HCT116 (cell line): ENCODE measurements around the gene GALNT17. TPM values are rescaled to one million over a fixed set of nuclear protein-coding genes. Genes with fewer than 3 reads are reported as not detected.

Experiments used
- ATAC-seq: fragments of 200-7000 bp; cut with Tn5 transposase; 2 replicates; pipeline ENCODE4 v1.9.1; 2020; ENCODE audit warnings: mild to moderate bottlenecking, moderate library complexity
- BruUV-seq: library from RNA; stranded (reverse); fragments of 400-500 nt; replicated peaks from 2 replicates; lab custom pipeline; 2021; lab: Mats Ljungman, UMichigan
- CTCF ChIA-PET: fragments of 300-600 bp; sonication (Branson Sonifier 250); formaldehyde crosslinking; loops from one replicate; lab custom pipeline; 2021; ENCODE audit warnings: antibody characterized with exemption; lab: Charles Lee
- POLR2A ChIA-PET: fragments of 300-600, 350-600 bp; sonication (Branson Sonifier 250); formaldehyde crosslinking; loops from one replicate; lab custom pipeline; 2021; ENCODE audit warnings: antibody characterized with exemption; lab: Charles Lee
- RAD21 ChIA-PET, 2 experiments: fragments of 300-600 bp; sonication (Branson Sonifier 250); formaldehyde crosslinking; loops; one replicate each; lab custom pipeline; 2023; ENCODE audit warnings: low total read pairs in 2 of 2; ENCODE audit not compliant: uncharacterized antibody in 2 of 2, unreplicated experiment in 2 of 2, low non-redundant PET in 1 of 2; lab: Charles Lee
- DNase-seq: peaks from one replicate; pipeline ENCODE4 v3.0.0-alpha.2; 2010; ENCODE audit warnings: low read depth, low spot score
- H2AFZ ChIP-seq: fragments of 200-600 bp; shearing (Covaris generic), sonication (generic); 2 replicates; pipeline ENCODE4 v1.6.1; 2017; ENCODE audit warnings: low read depth, mixed run types, mixed read lengths, antibody characterized with exemption, low read length; ENCODE audit not compliant: poor library complexity, severe bottlenecking
- H3K27ac ChIP-seq: 2 replicates; pipeline ENCODE4 v1.5.1; 2012; ENCODE audit warnings: low read depth, low read length
- H3K27me3 ChIP-seq: fragments of 200-600 bp; sonication (generic); 2 replicates; pipeline ENCODE4 v1.6.1; 2016; ENCODE audit warnings: mixed run types, low read length, mixed read lengths; ENCODE audit not compliant: insufficient read depth
- H3K36me3 ChIP-seq, 2 experiments: fragments of 200-500 bp in 1 of 2; fragments of 200-600 bp in 1 of 2; sonication (Bioruptor generic) in 1 of 2; sonication (generic) in 1 of 2; 2 replicates each; pipeline versions ENCODE4 v1.5.1 to v1.6.1; 2014 to 2016; ENCODE audit warnings: low read length in 2 of 2, inconsistent platforms in 1 of 2, mixed read lengths in 1 of 2, mixed run types in 1 of 2; ENCODE audit not compliant: insufficient read depth in 2 of 2, control insufficient read depth in 1 of 2
- H3K4me1 ChIP-seq, 2 experiments: fragments of 200-600 bp in 1 of 2; sonication (generic) in 1 of 2; 2 replicates each; pipeline versions ENCODE4 v1.5.1 to v1.6.1; 2012 to 2017; ENCODE audit warnings: low read length in 2 of 2, inconsistent platforms in 1 of 2, mild to moderate bottlenecking in 1 of 2, mixed read lengths in 1 of 2, mixed run types in 1 of 2, moderate library complexity in 1 of 2; ENCODE audit not compliant: insufficient read depth in 2 of 2, control insufficient read depth in 1 of 2
- H3K4me2 ChIP-seq: fragments of 200-600 bp; sonication (generic); 2 replicates; pipeline ENCODE4 v1.6.1; 2017; ENCODE audit warnings: mixed run types, low read length, mixed read lengths
- H3K4me3 ChIP-seq, 2 experiments: fragments of 200-600 bp in 1 of 2; sonication (generic) in 1 of 2; replicated peaks in 1 of 2; 2 replicates each; pipeline ENCODE4 v1.5.1; 2011 to 2016; ENCODE audit warnings: low read length in 2 of 2, control low read depth in 1 of 2, low read depth in 1 of 2, mild to moderate bottlenecking in 1 of 2, mixed read lengths in 1 of 2, mixed run types in 1 of 2
- H3K79me2 ChIP-seq: fragments of 200-600 bp; sonication (generic); 2 replicates; pipeline ENCODE4 v1.6.1; 2017; ENCODE audit warnings: mild to moderate bottlenecking, mixed run types, low read length, moderate library complexity, mixed read lengths; ENCODE audit not compliant: insufficient read depth
- H3K9ac ChIP-seq: fragments of 200-600 bp; sonication (generic); 2 replicates; pipeline ENCODE4 v1.6.1; 2016; ENCODE audit warnings: low read length, mixed read lengths
- H3K9me2 ChIP-seq: fragments of 200-600 bp; sonication (generic), shearing (Covaris generic); 2 replicates; pipeline ENCODE4 v1.6.1; 2017; ENCODE audit warnings: mixed run types, mild to moderate bottlenecking, moderate library complexity; ENCODE audit not compliant: insufficient read depth
- H3K9me3 ChIP-seq, 2 experiments: fragments of 200-500 bp in 1 of 2; fragments of 200-600 bp in 1 of 2; sonication (Bioruptor generic) in 1 of 2; sonication (generic) in 1 of 2; 2 replicates each; pipeline ENCODE4 v1.6.1; 2014 to 2017; ENCODE audit warnings: low read length in 2 of 2, mixed read lengths in 2 of 2, inconsistent platforms in 1 of 2, low read depth in 1 of 2, mild to moderate bottlenecking in 1 of 2, mixed run types in 1 of 2, moderate library complexity in 1 of 2; ENCODE audit not compliant: control insufficient read depth in 1 of 2, insufficient read depth in 1 of 2
- H4K20me1 ChIP-seq: fragments of 200-600 bp; sonication (generic), shearing (Covaris generic); 2 replicates; pipeline ENCODE4 v1.6.1; 2017; ENCODE audit warnings: mixed run types, mild to moderate bottlenecking, moderate library complexity; ENCODE audit not compliant: insufficient read depth
- CBX3 ChIP-seq: IDR thresholded peaks from 2 replicates; pipeline ENCODE4 v1.6.1; 2012; ENCODE audit warnings: low read depth
- CEBPB ChIP-seq: IDR thresholded peaks from 2 replicates; pipeline ENCODE4 v1.6.1; 2012; ENCODE audit warnings: low read depth
- EGR1 ChIP-seq: IDR thresholded peaks from 2 replicates; pipeline ENCODE4 v1.6.1; 2012; ENCODE audit warnings: low read depth
- ELF1 ChIP-seq: IDR thresholded peaks from 2 replicates; pipeline ENCODE4 v1.6.1; 2012; ENCODE audit warnings: low read depth, borderline replicate concordance
- FOSL1 ChIP-seq: IDR thresholded peaks from 2 replicates; pipeline ENCODE4 v1.6.1; 2012; ENCODE audit warnings: low read depth
- JUND ChIP-seq: IDR thresholded peaks from 2 replicates; pipeline ENCODE4 v1.6.1; 2012
- POLR2A ChIP-seq: IDR thresholded peaks from 2 replicates; pipeline ENCODE4 v1.7.0; 2011; ENCODE audit warnings: borderline replicate concordance; ENCODE audit not compliant: insufficient read depth, insufficient read length; ENCODE audit errors: extremely low read depth
- POLR2AphosphoS5 ChIP-seq: IDR thresholded peaks from 2 replicates; pipeline ENCODE4 v1.6.1; 2011; ENCODE audit warnings: mild to moderate bottlenecking, low read depth, low read length, moderate library complexity
- RAD21 ChIP-seq: IDR thresholded peaks from 2 replicates; pipeline ENCODE4 v1.6.1; 2012; ENCODE audit warnings: low read depth, mild to moderate bottlenecking
- SIN3A ChIP-seq: IDR thresholded peaks from 2 replicates; pipeline ENCODE4 v1.6.1; 2012; ENCODE audit warnings: low read depth
- SP1 ChIP-seq: IDR thresholded peaks from 2 replicates; pipeline ENCODE4 v1.6.1; 2012; ENCODE audit warnings: low read depth
- SRF ChIP-seq: IDR thresholded peaks from 2 replicates; pipeline ENCODE4 v1.6.1; 2012; ENCODE audit warnings: low read depth
- TCF7L2 ChIP-seq: IDR thresholded peaks from 2 replicates; pipeline ENCODE4 v1.7.0; 2011; ENCODE audit warnings: borderline replicate concordance, inconsistent platforms; ENCODE audit not compliant: insufficient read depth, insufficient read length; ENCODE audit errors: extremely low read depth
- YY1 ChIP-seq: IDR thresholded peaks from 2 replicates; pipeline ENCODE4 v1.6.1; 2011; ENCODE audit warnings: low read length, low read depth, moderate library complexity, mild to moderate bottlenecking; ENCODE audit not compliant: insufficient replicate concordance; ENCODE audit errors: extremely low read depth
- ZFX ChIP-seq: fragments of 450-650 bp; IDR thresholded peaks from 2 replicates; pipeline ENCODE4 v1.6.1; 2017
- intact Hi-C: fragments of 100-400 bp; cut with micrococcal nuclease; formaldehyde crosslinking; loops from 2 replicates; pipeline ENCODE4 v1.10.0; 2022
- total RNA-seq: library from RNA; stranded (reverse); gene quantifications from one replicate; pipeline ENCODE4 v1.2.1, GENCODE V29; 2021; ENCODE audit not compliant: unreplicated experiment
- TF ChIP-seq, protein P1 (sequence below): IDR thresholded peaks from 2 replicates; pipeline ENCODE4 v1.6.1; 2012
- TF ChIP-seq, protein P2 (sequence below): IDR thresholded peaks from 2 replicates; pipeline ENCODE4 v1.6.1; 2012

Gene GALNT17
- total RNA-seq, 1 experiment from 2014 or later: not detected

DNA sequence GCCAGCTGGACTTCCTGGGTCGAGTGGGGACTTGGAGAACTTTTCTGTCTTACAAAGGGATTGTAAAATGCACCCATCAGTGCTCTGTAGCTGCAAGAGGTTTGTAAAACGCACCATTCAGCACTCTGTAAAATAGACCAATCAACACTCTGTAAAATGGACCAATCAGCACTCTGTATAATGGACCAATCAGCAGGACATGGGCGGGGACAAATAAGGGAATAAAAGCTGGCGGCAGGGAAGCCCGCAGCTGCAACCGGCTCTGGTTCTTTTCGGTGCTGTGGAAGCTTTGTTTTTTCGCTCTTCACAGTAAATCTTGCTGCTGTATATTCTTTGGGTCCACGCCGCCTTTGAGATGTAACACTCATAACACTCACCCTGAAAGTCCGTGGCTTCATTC lies 151.9 kb downstream of the GALNT17 start:
- no peak overlapping the region for H3K9ac ChIP-seq
- ATAC-seq: no peak
- peaks cover 0 to 8% of the 10 kb centered on the region in 2 experiments; a peak in 2 of 4 replicates for H3K9me3 ChIP-seq
- H3K4me1 ChIP-seq: no peaks in the 10 kb centered on the region
- H3K4me3 ChIP-seq: no peak overlapping the region
- no peak overlapping the region for H3K27ac ChIP-seq
- no peak overlapping the region for H3K4me2 ChIP-seq
- RAD21 ChIA-PET: no interaction called here
- no peaks in the 10 kb centered on the region for H3K9me2 ChIP-seq
- intact Hi-C loops: no loop called here
- no peaks in the 10 kb centered on the region for H3K79me2 ChIP-seq
- BruUV-seq: no TSS peak
- TF ChIP-seq POLR2A: no peak
- TF ChIP-seq, protein P1, sequence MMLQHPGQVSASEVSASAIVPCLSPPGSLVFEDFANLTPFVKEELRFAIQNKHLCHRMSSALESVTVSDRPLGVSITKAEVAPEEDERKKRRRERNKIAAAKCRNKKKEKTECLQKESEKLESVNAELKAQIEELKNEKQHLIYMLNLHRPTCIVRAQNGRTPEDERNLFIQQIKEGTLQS: no peak
- TF ChIP-seq, protein P2, sequence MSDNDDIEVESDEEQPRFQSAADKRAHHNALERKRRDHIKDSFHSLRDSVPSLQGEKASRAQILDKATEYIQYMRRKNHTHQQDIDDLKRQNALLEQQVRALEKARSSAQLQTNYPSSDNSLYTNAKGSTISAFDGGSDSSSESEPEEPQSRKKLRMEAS: no peak
- no peak for TF ChIP-seq JUND
- TF ChIP-seq YY1: no peak
- TF ChIP-seq EGR1: no peak
- no peak for TF ChIP-seq ZFX
- no peak for TF ChIP-seq SIN3A
- no peak for TF ChIP-seq POLR2AphosphoS5
- no peak for TF ChIP-seq CBX3
- no peak for TF ChIP-seq ELF1
- TF ChIP-seq TCF7L2: no peak
- H4K20me1 ChIP-seq: no peaks in the 10 kb centered on the region
- no peak for DNase-seq
- H3K27me3 ChIP-seq: no peaks in the 10 kb centered on the region
- H3K36me3 ChIP-seq: no peaks in the 10 kb centered on the region
- no peak overlapping the region for H2AFZ ChIP-seq
- CTCF ChIA-PET: no interaction called here
- POLR2A ChIA-PET: no interaction called here

DNA sequence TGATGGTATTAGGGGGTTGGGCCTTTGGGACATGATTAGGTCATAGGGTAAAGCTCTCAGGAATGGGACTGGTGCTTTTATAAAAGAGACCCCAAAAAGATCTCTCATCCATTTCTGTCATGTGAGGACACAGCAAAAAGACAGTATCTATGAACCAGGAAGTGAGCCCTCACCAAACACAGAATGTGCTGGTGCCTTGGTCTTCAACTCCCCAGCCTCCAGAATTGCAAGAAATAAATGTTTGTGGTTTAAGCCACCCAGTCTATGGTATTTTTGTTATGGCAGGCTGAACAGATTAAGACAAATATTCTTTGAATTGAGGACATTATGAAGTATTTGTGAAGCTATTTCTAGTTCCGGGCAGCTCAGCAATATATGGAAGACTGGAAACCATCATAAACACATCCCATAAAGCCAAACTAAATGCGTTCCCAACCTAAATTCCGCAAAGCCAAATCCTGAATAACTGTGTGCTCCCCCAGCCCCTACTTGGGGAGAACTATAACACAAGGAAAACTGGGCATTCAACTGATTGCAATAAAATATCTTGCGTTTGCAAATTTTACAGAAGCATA lies 153.7 kb downstream of the GALNT17 start:
- H3K79me2 ChIP-seq: no peaks in the 10 kb centered on the region
- H2AFZ ChIP-seq: no peak overlapping the region
- BruUV-seq: no TSS peak
- H3K4me3 ChIP-seq: no peak overlapping the region
- no peak overlapping the region for H3K27ac ChIP-seq
- ATAC-seq (no peak), DNase-seq (no peak)
- H3K4me2 ChIP-seq: no peak overlapping the region
- intact Hi-C loops: no loop called here
- RAD21 ChIA-PET: no interaction called here
- POLR2A ChIA-PET: no interaction called here
- H3K9me3 ChIP-seq: peaks cover 0 to 10% of the 10 kb centered on the region in 2 experiments; a peak in 2 of 4 replicates
- no peaks in the 10 kb centered on the region for H4K20me1 ChIP-seq
- no peaks in the 10 kb centered on the region for H3K36me3 ChIP-seq
- CTCF ChIA-PET: no interaction called here
- no peaks in the 10 kb centered on the region for H3K4me1 ChIP-seq
- H3K27me3 ChIP-seq: no peaks in the 10 kb centered on the region
- H3K9me2 ChIP-seq: no peaks in the 10 kb centered on the region
- no peak for TF ChIP-seq SP1
- no peak for TF ChIP-seq SRF
- no peak for TF ChIP-seq FOSL1
- no peak for TF ChIP-seq RAD21
- TF ChIP-seq EGR1: no peak
- no peak for TF ChIP-seq ZFX
- TF ChIP-seq TCF7L2: no peak
- no peak for TF ChIP-seq CEBPB
- TF ChIP-seq CBX3: no peak
- TF ChIP-seq YY1: no peak
- no peak overlapping the region for H3K9ac ChIP-seq
